Activated naive CD4-positive, alpha-beta T cell treated with anti-CD3 and anti-CD28 coated beads for 36 hours (primary cell): ENCODE results near the gene ZBTB7C. TPM values are rescaled to one million over a fixed set of nuclear protein-coding genes. Genes with fewer than 3 reads are reported as not detected.

Experiments
- CTCF ChIA-PET: fragments of 350-600 bp; sonication (Branson Sonifier 250); formaldehyde crosslinking; loops from one replicate; lab custom pipeline; 2021; ENCODE audit warnings: antibody characterized with exemption; lab: Charles Lee
- DNase-seq: peaks from one replicate; pipeline ENCODE4 v3.0.0-alpha.2; 2020
- H3K27ac Mint-ChIP-seq: one replicate; pipeline ENCODE4 v1.8.0; 2021; ENCODE audit warnings: mild to moderate bottlenecking, mixed read lengths
- H3K27me3 Mint-ChIP-seq: one replicate; pipeline ENCODE4 v1.8.0; 2021; ENCODE audit warnings: low read depth, mixed read lengths
- H3K36me3 Mint-ChIP-seq: one replicate; pipeline ENCODE4 v1.8.0; 2021; ENCODE audit warnings: low read depth, mixed read lengths
- H3K4me1 Mint-ChIP-seq: one replicate; pipeline ENCODE4 v1.8.0; 2021; ENCODE audit warnings: low read depth, mixed read lengths
- H3K4me3 Mint-ChIP-seq: one replicate; pipeline ENCODE4 v1.8.0; 2021; ENCODE audit warnings: mild to moderate bottlenecking, moderate library complexity, mixed read lengths
- H3K9me3 Mint-ChIP-seq: one replicate; pipeline ENCODE4 v1.8.0; 2021; ENCODE audit warnings: mixed read lengths
- intact Hi-C: fragments of 100-400 bp; cut with micrococcal nuclease; formaldehyde crosslinking; loops from one replicate; pipeline ENCODE4 v1.15.1; 2023
- total RNA-seq, 2 experiments: library from RNA; stranded (reverse); gene quantifications; one replicate each; pipeline ENCODE4 v1.2.3, GENCODE V29; 2021

ZBTB7C gene
- total RNA-seq, 2 experiments from 2014 or later = not detected

- intact Hi-C loops = no loop called here
- Mint-ChIP-seq H3K4me3 (no peak overlapping the region), H3K9me3 (peaks cover 2% of the 10 kb centered on the region), H3K27ac (no peak overlapping the region), H3K27me3 (peaks cover 39% of the 10 kb centered on the region), H3K4me1 (no peaks in the 10 kb centered on the region), H3K36me3 (no peaks in the 10 kb centered on the region)
- DNase-seq = no peak
- CTCF ChIA-PET = interaction anchor here (1.3 kb wide), 1 partner anchor 9 kb away, joined by 4 read pairs; no protein-coding TSS in a partner anchor
Observed at GRCh38 chr18:48238206-48238605, 171.0 kb downstream of the ZBTB7C start.

- Mint-ChIP-seq H3K4me3 (no peak overlapping the region), H3K36me3 (no peaks in the 10 kb centered on the region), H3K9me3 (peaks cover 2% of the 10 kb centered on the region), H3K27ac (no peak overlapping the region), H3K4me1 (no peaks in the 10 kb centered on the region), H3K27me3 (peaks cover 39% of the 10 kb centered on the region)
- DNase-seq = no peak
- intact Hi-C loops = no loop called here
- CTCF ChIA-PET = no interaction called here
Observed at GRCh38 chr18:48236822-48237221, 172.4 kb downstream of the ZBTB7C start.

GRCh38 chr18:48230467-48231113, 178.6 kb downstream of the ZBTB7C start:
- peaks cover under 1% of the 10 kb centered on the region for H3K27me3 Mint-ChIP-seq
- DNase-seq = peak; percentile 40
- CTCF ChIA-PET = interaction anchor here (0.9 kb wide), 1 partner anchor 75 kb away, joined by 3 read pairs; no protein-coding TSS in a partner anchor
- no peaks in the 10 kb centered on the region for H3K36me3 Mint-ChIP-seq
- intact Hi-C loops = loop anchor here (1.0 kb wide), 1 partner anchor 216 kb away; no protein-coding TSS in a partner anchor
- no peak overlapping the region for H3K4me3 Mint-ChIP-seq
- no peak overlapping the region for H3K27ac Mint-ChIP-seq
- H3K9me3 Mint-ChIP-seq = no peaks in the 10 kb centered on the region
- no peaks in the 10 kb centered on the region for H3K4me1 Mint-ChIP-seq

GRCh38 chr18:48229552-48229981, 179.6 kb downstream of the ZBTB7C start:
- CTCF ChIA-PET = interaction anchor here (0.9 to 1.5 kb wide), 2 partner anchors 9 to 76 kb away, joined by 3 to 4 read pairs; no protein-coding TSS in a partner anchor
- intact Hi-C loops = no loop called here
- H3K36me3 Mint-ChIP-seq = no peaks in the 10 kb centered on the region
- no peak overlapping the region for H3K27ac Mint-ChIP-seq
- no peaks in the 10 kb centered on the region for H3K27me3 Mint-ChIP-seq
- H3K4me3 Mint-ChIP-seq = no peak overlapping the region
- H3K4me1 Mint-ChIP-seq = no peaks in the 10 kb centered on the region
- H3K9me3 Mint-ChIP-seq = no peaks in the 10 kb centered on the region
- DNase-seq = no peak

- Mint-ChIP-seq H3K9me3 (no peaks in the 10 kb centered on the region), H3K27ac (no peak overlapping the region)
- intact Hi-C loops = no loop called here
Observed at GRCh38 chr18:48228841-48229240, 180.3 kb downstream of the ZBTB7C start.

GRCh38 chr18:48228301-48228715, 180.9 kb downstream of the ZBTB7C start:
- CTCF ChIA-PET = interaction anchor here (0.5 to 1.5 kb wide), 2 partner anchors 11 to 131 kb away, joined by 3 to 4 read pairs; no protein-coding TSS in a partner anchor
- intact Hi-C loops = no loop called here
- no peak overlapping the region for H3K27ac Mint-ChIP-seq

More at GRCh38 chr18:48228841-48229240, 180.3 kb downstream of the ZBTB7C start:
- no peaks in the 10 kb centered on the region for H3K4me1 Mint-ChIP-seq
- H3K36me3 Mint-ChIP-seq = no peaks in the 10 kb centered on the region
- no peak for DNase-seq
- H3K4me3 Mint-ChIP-seq = no peak overlapping the region
- no peaks in the 10 kb centered on the region for H3K27me3 Mint-ChIP-seq
- CTCF ChIA-PET = interaction anchor here (0.5 to 1.5 kb wide), 2 partner anchors 10 to 131 kb away, joined by 3 to 4 read pairs; no protein-coding TSS in a partner anchor

GRCh38 chr18:48227206-48227605, 182.0 kb downstream of the ZBTB7C start:
- CTCF ChIA-PET = no interaction called here
- Mint-ChIP-seq H3K36me3 (no peaks in the 10 kb centered on the region), H3K4me1 (no peaks in the 10 kb centered on the region), H3K27ac (no peak overlapping the region), H3K27me3 (no peaks in the 10 kb centered on the region), H3K9me3 (no peaks in the 10 kb centered on the region), H3K4me3 (no peak overlapping the region)
- no peak for DNase-seq
- intact Hi-C loops = no loop called here

More at GRCh38 chr18:48228301-48228715, 180.9 kb downstream of the ZBTB7C start:
- Mint-ChIP-seq H3K9me3 (no peaks in the 10 kb centered on the region), H3K4me1 (no peaks in the 10 kb centered on the region), H3K4me3 (no peak overlapping the region), H3K36me3 (no peaks in the 10 kb centered on the region), H3K27me3 (no peaks in the 10 kb centered on the region)
- DNase-seq = no peak

- Mint-ChIP-seq H3K36me3 (no peaks in the 10 kb centered on the region), H3K27me3 (no peaks in the 10 kb centered on the region), H3K4me1 (no peaks in the 10 kb centered on the region), H3K9me3 (no peaks in the 10 kb centered on the region), H3K4me3 (no peak overlapping the region), H3K27ac (no peak overlapping the region)
- DNase-seq = no peak
- intact Hi-C loops = no loop called here
- CTCF ChIA-PET = interaction anchor here (0.6 kb wide), 1 partner anchor 91 kb away, joined by 5 read pairs; no protein-coding TSS in a partner anchor
Observed at GRCh38 chr18:48226401-48226800, 182.8 kb downstream of the ZBTB7C start.

- Mint-ChIP-seq H3K4me3 (no peak overlapping the region), H3K27me3 (no peaks in the 10 kb centered on the region), H3K4me1 (no peaks in the 10 kb centered on the region), H3K9me3 (no peaks in the 10 kb centered on the region), H3K36me3 (no peaks in the 10 kb centered on the region), H3K27ac (no peak overlapping the region)
- CTCF ChIA-PET = no interaction called here
- DNase-seq = peak; percentile 20
- intact Hi-C loops = no loop called here
Observed at GRCh38 chr18:48222118-48222517, 187.1 kb downstream of the ZBTB7C start.

GRCh38 chr18:48219810-48220499, 189.2 kb downstream of the ZBTB7C start:
- Mint-ChIP-seq H3K4me1 (no peaks in the 10 kb centered on the region), H3K36me3 (no peaks in the 10 kb centered on the region), H3K4me3 (no peak overlapping the region), H3K27me3 (no peaks in the 10 kb centered on the region), H3K9me3 (no peaks in the 10 kb centered on the region), H3K27ac (no peak overlapping the region)
- intact Hi-C loops = no loop called here
- CTCF ChIA-PET = no interaction called here
- no peak for DNase-seq

GRCh38 chr18:48219037-48219809, 190.0 kb downstream of the ZBTB7C start:
- Mint-ChIP-seq H3K27me3 (no peaks in the 10 kb centered on the region), H3K9me3 (no peaks in the 10 kb centered on the region), H3K4me1 (no peaks in the 10 kb centered on the region), H3K36me3 (no peaks in the 10 kb centered on the region), H3K27ac (no peak overlapping the region), H3K4me3 (no peak overlapping the region)
- no peak for DNase-seq
- CTCF ChIA-PET = no interaction called here
- intact Hi-C loops = no loop called here
